GM12875 (cell line): ENCODE results near the gene EXOC6B.

Experiments used
- H3K4me3 ChIP-seq: one replicate; pipeline ENCODE4 v1.5.1; 2011; ENCODE audit warnings: low read depth, low read length, control low read depth
- TF ChIP-seq, protein P1 (sequence below): IDR thresholded peaks from 2 replicates; pipeline ENCODE4 v1.5.1; 2011; ENCODE audit warnings: low read depth, mild to moderate bottlenecking, control low read depth, inconsistent platforms, low read length, moderate library complexity, borderline replicate concordance; ENCODE audit not compliant: insufficient read depth

Gene EXOC6B

DNA sequence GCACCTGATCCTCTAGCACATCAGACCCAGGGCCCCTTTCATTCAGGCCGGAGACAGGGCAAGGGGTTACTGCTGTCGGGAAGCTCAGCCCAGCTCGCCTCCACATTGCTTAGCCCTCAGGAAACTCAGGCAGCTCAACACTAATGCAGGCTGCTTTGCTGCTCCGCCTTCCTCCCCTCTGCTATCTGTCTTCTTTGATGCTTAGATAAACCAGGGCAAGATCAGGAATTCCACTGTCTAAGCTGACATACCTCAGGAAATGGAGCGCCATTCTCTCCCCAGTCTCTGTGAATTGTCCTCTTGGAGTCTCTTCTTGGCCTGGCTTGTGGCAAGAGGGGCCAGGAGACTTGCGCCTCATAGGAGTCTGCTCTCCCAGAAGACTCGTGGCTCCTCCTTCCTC, 25.5 kb upstream of the EXOC6B start:
- H3K4me3 ChIP-seq, result no peak overlapping the region
- TF ChIP-seq, protein P1, sequence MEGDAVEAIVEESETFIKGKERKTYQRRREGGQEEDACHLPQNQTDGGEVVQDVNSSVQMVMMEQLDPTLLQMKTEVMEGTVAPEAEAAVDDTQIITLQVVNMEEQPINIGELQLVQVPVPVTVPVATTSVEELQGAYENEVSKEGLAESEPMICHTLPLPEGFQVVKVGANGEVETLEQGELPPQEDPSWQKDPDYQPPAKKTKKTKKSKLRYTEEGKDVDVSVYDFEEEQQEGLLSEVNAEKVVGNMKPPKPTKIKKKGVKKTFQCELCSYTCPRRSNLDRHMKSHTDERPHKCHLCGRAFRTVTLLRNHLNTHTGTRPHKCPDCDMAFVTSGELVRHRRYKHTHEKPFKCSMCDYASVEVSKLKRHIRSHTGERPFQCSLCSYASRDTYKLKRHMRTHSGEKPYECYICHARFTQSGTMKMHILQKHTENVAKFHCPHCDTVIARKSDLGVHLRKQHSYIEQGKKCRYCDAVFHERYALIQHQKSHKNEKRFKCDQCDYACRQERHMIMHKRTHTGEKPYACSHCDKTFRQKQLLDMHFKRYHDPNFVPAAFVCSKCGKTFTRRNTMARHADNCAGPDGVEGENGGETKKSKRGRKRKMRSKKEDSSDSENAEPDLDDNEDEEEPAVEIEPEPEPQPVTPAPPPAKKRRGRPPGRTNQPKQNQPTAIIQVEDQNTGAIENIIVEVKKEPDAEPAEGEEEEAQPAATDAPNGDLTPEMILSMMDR, result no peak

DNA sequence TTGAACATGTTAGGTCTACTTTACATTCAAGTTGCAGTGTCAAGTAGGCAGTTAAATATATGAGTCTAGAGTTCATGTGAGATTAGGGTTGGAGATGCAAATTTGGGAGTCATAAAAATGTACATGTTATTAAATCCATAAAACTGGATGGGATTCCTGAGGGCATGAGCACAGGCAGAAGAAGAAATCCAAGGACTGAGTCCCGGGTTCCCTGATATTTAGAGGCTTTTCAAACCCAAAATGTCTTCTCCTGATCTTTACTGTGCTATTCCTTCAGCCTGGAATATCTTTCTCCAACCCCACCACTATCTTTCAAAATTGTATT, 23.3 kb upstream of the EXOC6B start:
- TF ChIP-seq, protein P1, result no peak
- no peak overlapping the region for H3K4me3 ChIP-seq

DNA sequence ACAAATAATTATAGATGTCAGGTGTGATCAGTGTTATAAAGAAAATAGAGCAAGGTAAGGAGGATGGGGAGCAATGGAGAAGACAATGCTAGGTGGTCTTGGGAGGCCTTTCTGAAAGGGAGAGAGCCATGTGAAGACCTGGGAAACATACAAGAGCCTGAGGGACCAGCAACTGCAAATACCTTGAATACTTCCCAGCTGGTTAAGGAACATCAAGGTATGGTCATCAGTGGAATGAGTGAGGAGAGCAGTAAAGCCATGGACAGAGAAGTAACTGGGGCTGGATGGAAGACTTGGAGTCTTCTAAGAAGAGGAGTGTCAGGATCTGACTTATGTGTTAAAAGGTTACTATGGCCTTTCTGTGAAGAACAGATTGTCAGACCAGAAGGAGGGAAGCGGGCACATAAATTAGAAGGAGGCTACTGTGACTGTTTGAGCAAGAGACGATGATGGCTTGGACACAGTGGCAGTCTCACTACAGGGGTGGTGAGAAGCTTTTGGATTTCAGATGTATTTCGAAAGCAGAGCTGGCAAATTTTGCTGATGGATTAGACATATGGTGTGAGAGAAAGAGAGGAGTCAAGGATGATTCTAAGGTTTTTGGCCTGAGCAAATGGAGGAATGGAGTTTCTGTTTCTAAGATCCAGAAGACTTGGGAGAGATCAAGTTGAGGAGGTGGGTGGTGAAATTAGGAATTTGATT, 22.8 kb upstream of the EXOC6B start:
- H3K4me3 ChIP-seq, result no peak overlapping the region
- TF ChIP-seq, protein P1, result no peak

- TF ChIP-seq, protein P1, result no peak
- H3K4me3 ChIP-seq, result no peak overlapping the region
Observed at GRCh38 chr2:72847534-72848315, 21.9 kb upstream of the EXOC6B start.

DNA sequence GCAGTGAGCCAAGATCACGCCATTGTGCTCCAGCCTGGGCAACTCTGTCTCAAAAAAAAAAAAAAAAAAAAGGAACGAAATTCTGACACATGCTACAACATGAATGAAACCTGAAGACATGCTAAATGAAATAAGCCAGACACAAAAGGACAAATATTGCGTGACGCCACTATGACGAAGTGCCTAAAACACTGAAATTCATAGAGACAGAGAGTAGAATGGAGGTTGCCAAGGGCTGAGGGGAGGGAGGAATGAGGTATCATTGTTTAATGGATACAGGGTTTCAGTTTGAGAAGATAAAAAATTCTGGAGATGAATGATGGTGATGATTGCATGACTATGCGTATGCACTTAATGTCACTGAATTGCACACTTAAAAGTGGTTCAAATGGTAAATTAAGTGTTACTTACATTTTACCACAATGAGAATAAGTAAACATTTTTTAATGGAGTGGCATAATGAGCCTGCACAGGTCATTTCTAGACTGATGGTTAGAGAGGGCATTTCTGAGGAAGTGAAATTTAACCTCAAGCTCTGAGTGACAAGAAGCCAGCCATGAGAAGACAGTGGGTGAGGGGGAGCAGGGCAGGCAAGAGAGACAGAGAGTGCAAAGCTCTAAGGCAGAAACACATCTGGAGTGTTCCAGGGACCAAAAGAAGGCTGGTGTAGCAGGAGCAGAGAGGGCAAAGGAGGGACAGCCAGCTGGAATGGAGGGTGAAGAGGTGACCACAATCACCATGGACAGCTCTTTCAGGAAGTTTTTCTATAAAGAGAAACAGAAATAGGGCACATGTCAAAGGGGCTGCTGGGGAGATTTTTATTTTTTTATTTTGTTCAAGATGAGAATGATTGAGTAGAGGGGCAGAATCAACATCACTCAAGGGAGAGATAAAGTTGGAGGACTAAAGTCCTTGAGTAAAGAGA, 20.6 kb upstream of the EXOC6B start:
- TF ChIP-seq, protein P1, result no peak
- H3K4me3 ChIP-seq, result no peak overlapping the region

GRCh38 chr2:72843301-72843700, 17.5 kb upstream of the EXOC6B start:
- no peak overlapping the region for H3K4me3 ChIP-seq
- TF ChIP-seq, protein P1, result no peak
